ENCODE data around the gene NRXN3. TPM values are rescaled to one million over a fixed set of nuclear protein-coding genes. Genes with fewer than 3 reads are reported as not detected.

The NRXN3 gene
- total and polyA plus RNA-seq, 2 experiments from 2014 or later: 1.0 to 1.8 TPM

DNA sequence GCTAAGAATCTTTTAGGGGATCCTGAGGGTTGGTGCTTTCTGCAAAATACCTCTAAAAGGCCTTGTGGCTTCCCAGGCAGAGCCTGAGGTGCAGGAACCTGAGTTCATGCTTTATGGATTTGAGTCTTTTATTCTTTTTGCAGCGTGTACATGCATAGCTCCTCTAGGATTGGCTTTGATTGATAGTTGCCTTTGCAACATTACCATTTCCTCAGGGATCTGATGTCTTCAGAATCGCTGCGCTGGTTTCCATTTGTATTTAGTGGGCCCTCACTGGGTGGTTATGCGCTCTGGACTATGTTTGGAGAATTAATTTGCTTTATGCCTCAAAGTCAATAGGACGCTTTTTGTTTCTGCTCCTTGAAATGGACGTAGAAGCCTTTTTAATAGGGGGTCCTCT, 16.1 kb downstream of the NRXN3 start (continued):
- TF ChIP-seq, protein P1, sequence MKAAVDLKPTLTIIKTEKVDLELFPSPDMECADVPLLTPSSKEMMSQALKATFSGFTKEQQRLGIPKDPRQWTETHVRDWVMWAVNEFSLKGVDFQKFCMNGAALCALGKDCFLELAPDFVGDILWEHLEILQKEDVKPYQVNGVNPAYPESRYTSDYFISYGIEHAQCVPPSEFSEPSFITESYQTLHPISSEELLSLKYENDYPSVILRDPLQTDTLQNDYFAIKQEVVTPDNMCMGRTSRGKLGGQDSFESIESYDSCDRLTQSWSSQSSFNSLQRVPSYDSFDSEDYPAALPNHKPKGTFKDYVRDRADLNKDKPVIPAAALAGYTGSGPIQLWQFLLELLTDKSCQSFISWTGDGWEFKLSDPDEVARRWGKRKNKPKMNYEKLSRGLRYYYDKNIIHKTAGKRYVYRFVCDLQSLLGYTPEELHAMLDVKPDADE (IDR thresholded peaks at IDR 0.05): no peak
- TF ChIP-seq CREB1 (CRISPR knock-in tag; IDR thresholded peaks at IDR 0.05; ENCODE audit: low read depth) (no peak), JUNB (IDR thresholded peaks at IDR 0.05; ENCODE audit: unreplicated experiment) (no peak)

DNA sequence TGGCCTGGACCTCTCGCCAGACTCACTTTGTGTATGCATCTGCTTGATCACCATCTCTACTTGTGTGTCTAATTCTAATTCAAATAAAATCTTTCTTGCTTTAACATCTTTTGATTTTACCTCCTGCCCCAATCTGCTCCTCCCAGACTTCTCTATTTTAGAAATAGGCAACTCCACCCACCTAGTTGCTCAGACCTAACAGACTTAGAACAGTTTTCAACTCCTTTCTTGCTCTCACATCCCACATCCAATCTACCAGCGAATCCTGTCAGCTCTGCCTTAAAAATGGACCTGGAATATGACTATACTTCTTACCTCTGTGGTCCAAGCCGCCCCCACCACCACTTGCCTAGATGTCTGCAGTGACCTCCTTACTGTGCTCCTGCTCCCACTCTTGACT, 18.7 kb downstream of the NRXN3 start:
- H3K4me1 ChIP-seq (ENCODE audit: insufficient read depth): no peaks in the 10 kb centered on the region
- Mint-ChIP-seq H3K9me3 (no peaks in the 10 kb centered on the region), H3K4me3 (no peak overlapping the region), H3K36me3 (ENCODE audit: low read depth) (no peaks in the 10 kb centered on the region; the same call in 2 of the 3 replicates), H3K27ac (no peak overlapping the region), H3K4me1 (no peaks in the 10 kb centered on the region), H3K27me3 (ENCODE audit: insufficient read depth, low read depth, poor library complexity) (peaks cover 2% of the 10 kb centered on the region)
- no peak overlapping the region for H3K4me2 ChIP-seq
- DNase-seq (ENCODE audit: low spot score): no peak
- H3K4me3 ChIP-seq: no peak overlapping the region
- no peak for ATAC-seq
- no peaks in the 10 kb centered on the region for H4K20me1 ChIP-seq (replicated peaks; ENCODE audit: insufficient read depth)
- no peaks in the 10 kb centered on the region; the same call in 1 of the 2 replicates for H3K9me2 ChIP-seq (ENCODE audit: insufficient read depth)
- H3K27me3 ChIP-seq (ENCODE audit: insufficient read depth): no peaks in the 10 kb centered on the region
- no peaks in the 10 kb centered on the region for H3K36me3 ChIP-seq (ENCODE audit: insufficient read depth)
- H3K27ac ChIP-seq (ENCODE audit: low read depth): no peak overlapping the region
- H3K79me2 ChIP-seq (replicated peaks; ENCODE audit: insufficient read depth): no peaks in the 10 kb centered on the region
- no peaks in the 10 kb centered on the region for H3F3A ChIP-seq (replicated peaks; ENCODE audit: low read depth)
- TF ChIP-seq, protein P1 (IDR thresholded peaks at IDR 0.05): no peak
- TF ChIP-seq CREB1 (CRISPR knock-in tag; IDR thresholded peaks at IDR 0.05; ENCODE audit: low read depth): no peak
- no peak for TF ChIP-seq EZH2 (IDR thresholded peaks at IDR 0.05; ENCODE audit: low read depth, unreplicated experiment)
- H2AFZ ChIP-seq: no peak overlapping the region

GRCh38 chr14:78195431-78195830, 25.3 kb downstream of the NRXN3 start:
- Mint-ChIP-seq H3K36me3 (ENCODE audit: low read depth) (peaks cover 5% of the 10 kb centered on the region; the same call in 1 of the 3 replicates), H3K27ac (no peak overlapping the region), H3K4me3 (no peak overlapping the region), H3K4me1 (peaks cover 8% of the 10 kb centered on the region), H3K9me3 (no peaks in the 10 kb centered on the region; the same call in 2 of the 3 replicates), H3K27me3 (ENCODE audit: insufficient read depth, low read depth, poor library complexity) (peaks cover 4% of the 10 kb centered on the region)
- Histone ChIP-seq H4K20me1 (replicated peaks; ENCODE audit: insufficient read depth) (no peaks in the 10 kb centered on the region), H3F3A (replicated peaks; ENCODE audit: low read depth) (no peaks in the 10 kb centered on the region), H3K27me3 (ENCODE audit: insufficient read depth) (no peaks in the 10 kb centered on the region), H3K9me2 (ENCODE audit: insufficient read depth) (peaks cover 8% of the 10 kb centered on the region; the same call in 1 of the 2 replicates), H3K36me3 (ENCODE audit: insufficient read depth) (no peaks in the 10 kb centered on the region), H3K27ac (ENCODE audit: low read depth) (no peak overlapping the region), H3K4me2 (no peak overlapping the region), H3K4me3 (no peak overlapping the region), H2AFZ (no peak overlapping the region), H3K79me2 (replicated peaks; ENCODE audit: insufficient read depth) (no peaks in the 10 kb centered on the region), H3K4me1 (ENCODE audit: insufficient read depth) (no peaks in the 10 kb centered on the region)
- DNase-seq (ENCODE audit: low spot score) (no peak), ATAC-seq (no peak)
- TF ChIP-seq, protein P2, sequence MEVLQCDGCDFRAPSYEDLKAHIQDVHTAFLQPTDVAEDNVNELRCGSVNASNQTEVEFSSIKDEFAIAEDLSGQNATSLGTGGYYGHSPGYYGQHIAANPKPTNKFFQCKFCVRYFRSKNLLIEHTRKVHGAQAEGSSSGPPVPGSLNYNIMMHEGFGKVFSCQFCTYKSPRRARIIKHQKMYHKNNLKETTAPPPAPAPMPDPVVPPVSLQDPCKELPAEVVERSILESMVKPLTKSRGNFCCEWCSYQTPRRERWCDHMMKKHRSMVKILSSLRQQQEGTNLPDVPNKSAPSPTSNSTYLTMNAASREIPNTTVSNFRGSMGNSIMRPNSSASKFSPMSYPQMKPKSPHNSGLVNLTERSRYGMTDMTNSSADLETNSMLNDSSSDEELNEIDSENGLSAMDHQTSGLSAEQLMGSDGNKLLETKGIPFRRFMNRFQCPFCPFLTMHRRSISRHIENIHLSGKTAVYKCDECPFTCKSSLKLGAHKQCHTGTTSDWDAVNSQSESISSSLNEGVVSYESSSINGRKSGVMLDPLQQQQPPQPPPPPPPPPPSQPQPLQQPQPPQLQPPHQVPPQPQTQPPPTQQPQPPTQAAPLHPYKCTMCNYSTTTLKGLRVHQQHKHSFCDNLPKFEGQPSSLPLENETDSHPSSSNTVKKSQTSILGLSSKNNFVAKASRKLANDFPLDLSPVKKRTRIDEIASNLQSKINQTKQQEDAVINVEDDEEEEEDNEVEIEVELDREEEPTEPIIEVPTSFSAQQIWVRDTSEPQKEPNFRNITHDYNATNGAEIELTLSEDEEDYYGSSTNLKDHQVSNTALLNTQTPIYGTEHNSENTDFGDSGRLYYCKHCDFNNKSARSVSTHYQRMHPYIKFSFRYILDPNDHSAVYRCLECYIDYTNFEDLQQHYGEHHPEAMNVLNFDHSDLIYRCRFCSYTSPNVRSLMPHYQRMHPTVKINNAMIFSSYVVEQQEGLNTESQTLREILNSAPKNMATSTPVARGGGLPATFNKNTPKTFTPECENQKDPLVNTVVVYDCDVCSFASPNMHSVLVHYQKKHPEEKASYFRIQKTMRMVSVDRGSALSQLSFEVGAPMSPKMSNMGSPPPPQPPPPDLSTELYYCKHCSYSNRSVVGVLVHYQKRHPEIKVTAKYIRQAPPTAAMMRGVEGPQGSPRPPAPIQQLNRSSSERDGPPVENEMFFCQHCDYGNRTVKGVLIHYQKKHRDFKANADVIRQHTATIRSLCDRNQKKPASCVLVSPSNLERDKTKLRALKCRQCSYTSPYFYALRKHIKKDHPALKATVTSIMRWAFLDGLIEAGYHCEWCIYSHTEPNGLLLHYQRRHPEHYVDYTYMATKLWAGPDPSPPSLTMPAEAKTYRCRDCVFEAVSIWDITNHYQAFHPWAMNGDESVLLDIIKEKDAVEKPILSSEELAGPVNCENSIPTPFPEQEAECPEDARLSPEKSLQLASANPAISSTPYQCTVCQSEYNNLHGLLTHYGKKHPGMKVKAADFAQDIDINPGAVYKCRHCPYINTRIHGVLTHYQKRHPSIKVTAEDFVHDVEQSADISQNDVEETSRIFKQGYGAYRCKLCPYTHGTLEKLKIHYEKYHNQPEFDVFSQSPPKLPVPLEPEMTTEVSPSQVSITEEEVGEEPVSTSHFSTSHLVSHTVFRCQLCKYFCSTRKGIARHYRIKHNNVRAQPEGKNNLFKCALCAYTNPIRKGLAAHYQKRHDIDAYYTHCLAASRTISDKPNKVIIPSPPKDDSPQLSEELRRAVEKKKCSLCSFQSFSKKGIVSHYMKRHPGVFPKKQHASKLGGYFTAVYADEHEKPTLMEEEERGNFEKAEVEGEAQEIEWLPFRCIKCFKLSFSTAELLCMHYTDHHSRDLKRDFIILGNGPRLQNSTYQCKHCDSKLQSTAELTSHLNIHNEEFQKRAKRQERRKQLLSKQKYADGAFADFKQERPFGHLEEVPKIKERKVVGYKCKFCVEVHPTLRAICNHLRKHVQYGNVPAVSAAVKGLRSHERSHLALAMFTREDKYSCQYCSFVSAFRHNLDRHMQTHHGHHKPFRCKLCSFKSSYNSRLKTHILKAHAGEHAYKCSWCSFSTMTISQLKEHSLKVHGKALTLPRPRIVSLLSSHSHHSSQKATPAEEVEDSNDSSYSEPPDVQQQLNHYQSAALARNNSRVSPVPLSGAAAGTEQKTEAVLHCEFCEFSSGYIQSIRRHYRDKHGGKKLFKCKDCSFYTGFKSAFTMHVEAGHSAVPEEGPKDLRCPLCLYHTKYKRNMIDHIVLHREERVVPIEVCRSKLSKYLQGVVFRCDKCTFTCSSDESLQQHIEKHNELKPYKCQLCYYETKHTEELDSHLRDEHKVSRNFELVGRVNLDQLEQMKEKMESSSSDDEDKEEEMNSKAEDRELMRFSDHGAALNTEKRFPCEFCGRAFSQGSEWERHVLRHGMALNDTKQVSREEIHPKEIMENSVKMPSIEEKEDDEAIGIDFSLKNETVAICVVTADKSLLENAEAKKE (CRISPR knock-in tag; IDR thresholded peaks at IDR 0.05): no peak
- TF ChIP-seq POLR2AphosphoS5 (IDR thresholded peaks at IDR 0.05; ENCODE audit: low read depth) (no peak), STAT1 (IDR thresholded peaks at IDR 0.05; ENCODE audit: unreplicated experiment) (no peak), ZNF114 (CRISPR knock-in tag; IDR thresholded peaks at IDR 0.05) (no peak), CREB1 (CRISPR knock-in tag; IDR thresholded peaks at IDR 0.05; ENCODE audit: low read depth) (no peak), EZH2phosphoT487 (IDR thresholded peaks at IDR 0.05; ENCODE audit: unreplicated experiment) (no peak)
- TF ChIP-seq, protein P3, sequence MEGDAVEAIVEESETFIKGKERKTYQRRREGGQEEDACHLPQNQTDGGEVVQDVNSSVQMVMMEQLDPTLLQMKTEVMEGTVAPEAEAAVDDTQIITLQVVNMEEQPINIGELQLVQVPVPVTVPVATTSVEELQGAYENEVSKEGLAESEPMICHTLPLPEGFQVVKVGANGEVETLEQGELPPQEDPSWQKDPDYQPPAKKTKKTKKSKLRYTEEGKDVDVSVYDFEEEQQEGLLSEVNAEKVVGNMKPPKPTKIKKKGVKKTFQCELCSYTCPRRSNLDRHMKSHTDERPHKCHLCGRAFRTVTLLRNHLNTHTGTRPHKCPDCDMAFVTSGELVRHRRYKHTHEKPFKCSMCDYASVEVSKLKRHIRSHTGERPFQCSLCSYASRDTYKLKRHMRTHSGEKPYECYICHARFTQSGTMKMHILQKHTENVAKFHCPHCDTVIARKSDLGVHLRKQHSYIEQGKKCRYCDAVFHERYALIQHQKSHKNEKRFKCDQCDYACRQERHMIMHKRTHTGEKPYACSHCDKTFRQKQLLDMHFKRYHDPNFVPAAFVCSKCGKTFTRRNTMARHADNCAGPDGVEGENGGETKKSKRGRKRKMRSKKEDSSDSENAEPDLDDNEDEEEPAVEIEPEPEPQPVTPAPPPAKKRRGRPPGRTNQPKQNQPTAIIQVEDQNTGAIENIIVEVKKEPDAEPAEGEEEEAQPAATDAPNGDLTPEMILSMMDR (conservative IDR thresholded peaks at IDR 0.05; ENCODE audit: low read depth in 2 of 2): no peak

Data from GM23338 (cell line).